Activated CD4-positive, alpha-beta memory T cell treated with anti-CD3 and anti-CD28 coated beads for 36 hours (primary cell): Measurements from ENCODE around the gene CCP110. TPM values are rescaled to one million over a fixed set of nuclear protein-coding genes. Genes with fewer than 3 reads are reported as not detected.
"Not testable (repeated sequence)": the region's sequence is repeated elsewhere in the genome, so short reads cannot be mapped to it uniquely, and the experiment has no call there.

Experiments used
- CTCF ChIA-PET: fragments of 350-600 bp; sonication (Branson Sonifier 250); formaldehyde crosslinking; loops from one replicate; lab custom pipeline; 2021; ENCODE audit warnings: antibody characterized with exemption, inconsistent platforms; lab: Charles Lee
- POLR2A ChIA-PET: fragments of 350-600 bp; sonication (Branson Sonifier 250); formaldehyde crosslinking; loops from one replicate; lab custom pipeline; 2021; ENCODE audit warnings: antibody characterized with exemption; lab: Charles Lee
- DNase-seq: peaks from one replicate; pipeline ENCODE4 v3.0.0-alpha.2; 2020
- H3K27ac Mint-ChIP-seq: one replicate; pipeline ENCODE4 v1.8.0; 2021; ENCODE audit warnings: mixed read lengths
- H3K27me3 Mint-ChIP-seq: one replicate; pipeline ENCODE4 v1.8.0; 2021; ENCODE audit warnings: mixed read lengths
- H3K36me3 Mint-ChIP-seq: one replicate; pipeline ENCODE4 v1.8.0; 2021; ENCODE audit warnings: mixed read lengths
- H3K4me1 Mint-ChIP-seq: one replicate; pipeline ENCODE4 v1.8.0; 2021; ENCODE audit warnings: low read depth, mixed read lengths
- H3K4me3 Mint-ChIP-seq: one replicate; pipeline ENCODE4 v1.8.0; 2021; ENCODE audit warnings: mild to moderate bottlenecking, mixed read lengths
- H3K9me3 Mint-ChIP-seq: one replicate; pipeline ENCODE4 v1.8.0; 2021; ENCODE audit warnings: mixed read lengths
- intact Hi-C: fragments of 100-400 bp; cut with micrococcal nuclease; formaldehyde crosslinking; loops from one replicate; pipeline ENCODE4 v1.15.1; 2023
- total RNA-seq, 2 experiments: library from RNA; stranded (reverse); gene quantifications; one replicate each; pipeline ENCODE4 v1.2.3, GENCODE V29; 2021

CCP110 gene
- total RNA-seq, 2 experiments from 2014 or later = 21.7 to 26.3 TPM

DNA sequence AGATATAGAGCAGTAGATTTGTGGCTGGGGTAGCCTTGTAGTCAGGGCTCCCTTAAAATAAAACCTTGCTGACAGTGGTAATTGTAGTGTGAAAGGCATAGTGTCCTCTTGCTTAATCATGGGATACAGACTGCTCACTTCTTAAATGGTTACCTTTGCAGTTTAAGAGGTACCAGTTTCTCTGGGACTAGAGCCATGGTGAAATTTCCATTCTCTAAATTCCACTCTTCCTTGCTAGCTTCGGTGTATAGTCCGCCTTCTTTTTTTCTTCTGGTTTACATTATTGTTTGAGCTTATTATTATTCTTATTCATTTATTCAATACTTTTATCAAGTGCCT, 1.6 kb downstream of the CCP110 start:
- intact Hi-C loops = no loop called here
- Mint-ChIP-seq H3K4me1 (peaks cover 24% of the 10 kb centered on the region), H3K36me3 (peaks cover 14% of the 10 kb centered on the region), H3K27me3 (no peaks in the 10 kb centered on the region), H3K27ac (no peak overlapping the region), H3K9me3 (no peaks in the 10 kb centered on the region), H3K4me3 (peak overlapping the region; percentile 89)
- no peak for DNase-seq
- ChIA-PET POLR2A (interaction anchor here (1.4 to 3.7 kb wide), 2 partner anchors 8 to 30 kb away, joined by 3 to 33 read pairs; partner anchors contain the start of gene VPS35L), CTCF (interaction anchor here (0.6 to 4.1 kb wide), 4 partner anchors 22 to 452 kb away, joined by 3 to 35 read pairs (median 9); partner anchors contain the start of gene VPS35L)

- Mint-ChIP-seq H3K27me3 (no peaks in the 10 kb centered on the region), H3K9me3 (no peaks in the 10 kb centered on the region), H3K4me1 (peaks cover 13% of the 10 kb centered on the region), H3K27ac (no peak overlapping the region), H3K36me3 (peaks cover 16% of the 10 kb centered on the region), H3K4me3 (no peak overlapping the region)
- intact Hi-C loops = no loop called here
- CTCF ChIA-PET = interaction anchor here (0.6 to 1.1 kb wide), 2 partner anchors 24 to 229 kb away, joined by 3 read pairs; no protein-coding TSS in a partner anchor
- POLR2A ChIA-PET = interaction anchor here (0.6 kb wide), 1 partner anchor 66 kb away, joined by 3 read pairs; no protein-coding TSS in a partner anchor
- DNase-seq = no peak
Observed at GRCh38 chr16:19527161-19527560, 3.4 kb downstream of the CCP110 start.

GRCh38 chr16:19528666-19529065, 4.9 kb downstream of the CCP110 start:
- no peak overlapping the region for H3K27ac Mint-ChIP-seq
- H3K9me3 Mint-ChIP-seq = no peaks in the 10 kb centered on the region
- peaks cover 8% of the 10 kb centered on the region for H3K4me1 Mint-ChIP-seq
- no peak for DNase-seq
- intact Hi-C loops = no loop called here
- peaks cover 26% of the 10 kb centered on the region for H3K36me3 Mint-ChIP-seq
- no peaks in the 10 kb centered on the region for H3K27me3 Mint-ChIP-seq
- POLR2A ChIA-PET = no interaction called here
- H3K4me3 Mint-ChIP-seq = no peak overlapping the region
- CTCF ChIA-PET = interaction anchor here (1.0 kb wide), 1 partner anchor 26 kb away, joined by 4 read pairs; no protein-coding TSS in a partner anchor

GRCh38 chr16:19532601-19533000, 8.9 kb downstream of the CCP110 start:
- ChIA-PET POLR2A (interaction anchor here (1.5 kb wide), 1 partner anchor 8 kb away, joined by 3 read pairs; no protein-coding TSS in a partner anchor), CTCF (no interaction called here)
- no peaks in the 10 kb centered on the region for H3K9me3 Mint-ChIP-seq
- no peaks in the 10 kb centered on the region for H3K27me3 Mint-ChIP-seq
- intact Hi-C loops = no loop called here
- peaks cover 42% of the 10 kb centered on the region for H3K36me3 Mint-ChIP-seq
- H3K4me3 Mint-ChIP-seq = no peak overlapping the region
- no peak overlapping the region for H3K27ac Mint-ChIP-seq
- no peak for DNase-seq
- no peaks in the 10 kb centered on the region for H3K4me1 Mint-ChIP-seq

- H3K9me3 Mint-ChIP-seq = no peaks in the 10 kb centered on the region
- H3K36me3 Mint-ChIP-seq = peaks cover 55% of the 10 kb centered on the region
- no peak for DNase-seq
- no peak overlapping the region for H3K27ac Mint-ChIP-seq
- H3K4me1 Mint-ChIP-seq = no peaks in the 10 kb centered on the region
- H3K27me3 Mint-ChIP-seq = no peaks in the 10 kb centered on the region
- H3K4me3 Mint-ChIP-seq = no peak overlapping the region
- ChIA-PET CTCF (interaction anchor here (1.2 kb wide), 1 partner anchor 44 kb away, joined by 3 read pairs; no protein-coding TSS in a partner anchor), POLR2A (no interaction called here)
- intact Hi-C loops = no loop called here
Observed at GRCh38 chr16:19540241-19540970, 16.7 kb downstream of the CCP110 start.

DNA sequence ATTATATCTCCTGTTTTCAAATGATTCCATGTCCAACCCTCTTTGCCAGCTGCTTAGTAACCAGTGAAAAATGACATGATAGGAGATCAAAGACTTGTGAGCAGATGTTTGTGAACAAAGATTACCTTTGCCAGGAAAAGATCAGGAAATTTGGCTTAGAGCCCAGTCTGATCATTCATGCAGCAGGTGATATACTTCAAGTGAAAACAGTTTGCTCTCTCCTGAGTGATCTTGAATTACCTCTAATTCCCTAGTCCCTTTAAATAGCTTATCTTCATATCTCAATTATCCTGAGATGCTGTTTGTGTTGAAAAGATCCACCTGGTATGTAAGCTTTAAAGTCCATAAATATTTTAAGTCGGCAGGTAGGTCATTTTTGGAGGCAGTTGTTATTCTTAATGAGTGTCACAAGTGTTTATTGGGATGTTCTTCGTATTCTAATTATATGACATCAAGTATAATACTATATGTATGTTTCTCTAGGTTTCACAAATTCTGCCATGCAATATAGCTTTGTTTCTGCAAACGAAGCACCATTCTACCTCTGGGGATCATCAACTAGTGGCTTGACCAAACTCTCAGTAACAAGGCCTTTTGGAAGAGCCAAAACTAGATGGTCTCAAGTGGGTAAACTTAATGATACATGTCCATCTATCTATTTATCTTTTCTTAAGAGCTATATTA, 18.5 kb downstream of the CCP110 start:
- Mint-ChIP-seq H3K9me3 (no peaks in the 10 kb centered on the region), H3K4me3 (no peak overlapping the region), H3K36me3 (peaks cover 45% of the 10 kb centered on the region), H3K4me1 (no peaks in the 10 kb centered on the region), H3K27me3 (no peaks in the 10 kb centered on the region), H3K27ac (no peak overlapping the region)
- intact Hi-C loops = no loop called here
- ChIA-PET POLR2A (no interaction called here), CTCF (interaction anchor here (0.8 to 2.1 kb wide), 3 partner anchors 13 to 18 kb away, joined by 3 to 7 read pairs (median 3); partner anchors contain the start of gene VPS35L)
- DNase-seq = no peak

- CTCF ChIA-PET = interaction anchor here (1.1 to 2.1 kb wide), 2 partner anchors 12 to 14 kb away, joined by 3 to 7 read pairs; partner anchors contain the start of gene VPS35L
- H3K9me3 Mint-ChIP-seq, DNase-seq, H3K4me1 Mint-ChIP-seq, H3K27me3 Mint-ChIP-seq, POLR2A ChIA-PET, intact Hi-C loops, H3K27ac Mint-ChIP-seq, H3K4me3 Mint-ChIP-seq: not testable (repeated sequence)
- peaks cover 46% of the 10 kb centered on the region for H3K36me3 Mint-ChIP-seq
Observed at GRCh38 chr16:19543278-19543996, 19.7 kb downstream of the CCP110 start.

DNA sequence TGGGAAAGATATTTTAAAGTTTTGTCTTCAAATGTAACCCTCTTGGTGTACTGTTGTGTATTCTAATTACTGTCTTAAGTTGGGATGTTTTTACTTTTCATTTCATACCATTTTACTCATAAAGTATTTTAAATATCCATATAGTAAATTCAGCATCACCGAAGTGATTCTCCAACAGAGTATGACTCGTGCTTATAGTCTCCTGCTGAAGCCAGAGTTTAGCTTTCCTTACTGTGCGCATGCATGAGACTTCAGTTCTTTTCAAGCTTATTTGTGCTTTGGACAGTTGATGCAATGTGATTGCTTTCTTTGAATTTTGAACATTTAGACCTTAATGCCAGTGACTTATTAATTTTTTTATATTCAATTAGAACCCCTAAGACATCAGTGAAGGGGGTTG, 24.4 kb downstream of the CCP110 start:
- no peak for DNase-seq
- Mint-ChIP-seq H3K4me3 (no peak overlapping the region), H3K36me3 (peaks cover 27% of the 10 kb centered on the region), H3K4me1 (no peaks in the 10 kb centered on the region), H3K27me3 (no peaks in the 10 kb centered on the region), H3K27ac (no peak overlapping the region), H3K9me3 (no peaks in the 10 kb centered on the region)
- ChIA-PET CTCF (interaction anchor here (1.0 kb wide), 1 partner anchor 18 kb away, joined by 3 read pairs; no protein-coding TSS in a partner anchor), POLR2A (no interaction called here)
- intact Hi-C loops = no loop called here

- H3K27ac Mint-ChIP-seq = no peak overlapping the region
- intact Hi-C loops = no loop called here
- ChIA-PET POLR2A (no interaction called here), CTCF (interaction anchor here (1.2 to 1.9 kb wide), 2 partner anchors 34 to 48 kb away, joined by 4 read pairs; no protein-coding TSS in a partner anchor)
- H3K36me3 Mint-ChIP-seq = peaks cover 14% of the 10 kb centered on the region
- H3K4me1 Mint-ChIP-seq = peaks cover 3% of the 10 kb centered on the region
- DNase-seq = no peak
- no peaks in the 10 kb centered on the region for H3K27me3 Mint-ChIP-seq
- no peaks in the 10 kb centered on the region for H3K9me3 Mint-ChIP-seq
- H3K4me3 Mint-ChIP-seq = no peak overlapping the region
Observed at GRCh38 chr16:19549673-19550072, 25.9 kb downstream of the CCP110 start.

- Mint-ChIP-seq H3K36me3 (peaks cover 7% of the 10 kb centered on the region), H3K27me3 (no peaks in the 10 kb centered on the region), H3K4me3 (peak within 1 kb of the TSS; percentile 85), H3K9me3 (no peaks in the 10 kb centered on the region), H3K4me1 (peaks cover 16% of the 10 kb centered on the region), H3K27ac (peak within 1 kb of the TSS; percentile 86)
- ChIA-PET CTCF (interaction anchor here (0.8 to 3.2 kb wide), 24 partner anchors 8 to 488 kb away, joined by 3 to 35 read pairs (median 6); partner anchors contain the start of genes CCP110, COQ7, GDE1 and GPRC5B), POLR2A (interaction anchor here (0.6 to 2.2 kb wide), 6 partner anchors 17 to 1715 kb away, joined by 3 to 33 read pairs (median 4); partner anchors contain the start of genes CCP110 and GDE1)
- DNase-seq = peak; percentile 97
- intact Hi-C loops = loop anchor here (1.0 to 2.0 kb wide), 4 partner anchors 33 to 1186 kb away; partner anchors contain the start of genes COQ7, GDE1, IQCK and KNOP1
Observed at GRCh38 chr16:19555186-19555937, 31.6 kb downstream of the CCP110 start, which contains the start of gene VPS35L. TSS of gene VPS35L (plus strand) at chr16:19555703. CDS start at chr16:19555730, 27 bp downstream.
